SU-DHL-6 (cell line): ENCODE measurements around the gene SPG7.

Experiments used
- EZH2phosphoT487 ChIP-seq: fragments of 200-600 bp; sonication (generic), shearing (Covaris generic); conservative IDR thresholded peaks from 2 replicates; pipeline ENCODE4 v1.6.1; 2018; ENCODE audit warnings: mild to moderate bottlenecking, antibody characterized with exemption, low read length, moderate library complexity, mixed read lengths
- TF ChIP-seq, protein P1 (sequence below): fragments of 200-600 bp; sonication (generic); IDR thresholded peaks from one replicate; pipeline ENCODE4 v1.5.1; 2017; ENCODE audit warnings: antibody characterized with exemption, mild to moderate bottlenecking, low read length, moderate library complexity; ENCODE audit not compliant: insufficient read depth, poor library complexity, severe bottlenecking

DNA sequence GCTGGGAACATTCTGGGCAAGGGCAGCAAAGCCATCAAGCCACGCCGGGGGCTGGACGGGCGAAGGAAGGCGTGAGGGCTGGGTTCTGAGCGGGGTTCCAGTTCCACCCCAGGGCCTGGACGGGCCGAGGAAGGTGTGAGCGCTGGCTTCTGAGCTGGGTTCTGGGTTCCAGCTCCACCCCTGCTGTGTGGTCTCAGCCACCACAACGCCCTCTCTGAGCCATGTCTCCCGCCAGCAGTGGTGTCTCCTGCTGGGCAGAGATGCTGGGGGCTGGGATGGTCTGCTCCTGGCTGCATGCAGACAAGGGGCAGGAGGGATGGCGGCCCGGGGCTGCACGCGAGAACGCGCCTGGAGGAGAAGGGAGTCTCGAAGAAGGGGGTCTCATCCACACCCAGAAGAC is 63.4 kb downstream of the SPG7 start:
- TF ChIP-seq, protein P1, sequence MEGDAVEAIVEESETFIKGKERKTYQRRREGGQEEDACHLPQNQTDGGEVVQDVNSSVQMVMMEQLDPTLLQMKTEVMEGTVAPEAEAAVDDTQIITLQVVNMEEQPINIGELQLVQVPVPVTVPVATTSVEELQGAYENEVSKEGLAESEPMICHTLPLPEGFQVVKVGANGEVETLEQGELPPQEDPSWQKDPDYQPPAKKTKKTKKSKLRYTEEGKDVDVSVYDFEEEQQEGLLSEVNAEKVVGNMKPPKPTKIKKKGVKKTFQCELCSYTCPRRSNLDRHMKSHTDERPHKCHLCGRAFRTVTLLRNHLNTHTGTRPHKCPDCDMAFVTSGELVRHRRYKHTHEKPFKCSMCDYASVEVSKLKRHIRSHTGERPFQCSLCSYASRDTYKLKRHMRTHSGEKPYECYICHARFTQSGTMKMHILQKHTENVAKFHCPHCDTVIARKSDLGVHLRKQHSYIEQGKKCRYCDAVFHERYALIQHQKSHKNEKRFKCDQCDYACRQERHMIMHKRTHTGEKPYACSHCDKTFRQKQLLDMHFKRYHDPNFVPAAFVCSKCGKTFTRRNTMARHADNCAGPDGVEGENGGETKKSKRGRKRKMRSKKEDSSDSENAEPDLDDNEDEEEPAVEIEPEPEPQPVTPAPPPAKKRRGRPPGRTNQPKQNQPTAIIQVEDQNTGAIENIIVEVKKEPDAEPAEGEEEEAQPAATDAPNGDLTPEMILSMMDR: no peak
- TF ChIP-seq EZH2phosphoT487: no peak
